WTC11 (cell line): ENCODE results near the gene ELP5. TPM values are rescaled to one million over a fixed set of nuclear protein-coding genes. Genes with fewer than 3 reads are reported as not detected.

ENCODE experiments used
- ATAC-seq: fragments of 200-7000 bp; cut with Tn5 transposase; 2 replicates; pipeline ENCODE4 v1.10.0; 2021; ENCODE audit warnings: mild to moderate bottlenecking, moderate library complexity
- CTCF ChIA-PET: fragments of 300-600 bp; sonication (Branson Sonifier 250); formaldehyde crosslinking; loops from one replicate; lab custom pipeline; 2021; ENCODE audit warnings: antibody characterized with exemption; lab: Charles Lee
- POLR2A ChIA-PET: fragments of 350-600 bp; sonication (Branson Sonifier 250); formaldehyde crosslinking; loops from one replicate; lab custom pipeline; 2021; ENCODE audit warnings: antibody characterized with exemption; lab: Charles Lee
- DNase-seq: peaks from one replicate; pipeline ENCODE4 v3.0.0; 2021; ENCODE audit warnings: low spot score
- H3K27ac Mint-ChIP-seq: 2 replicates; pipeline ENCODE4 v1.8.0; 2021; ENCODE audit warnings: mixed read lengths
- H3K27me3 Mint-ChIP-seq: 2 replicates; pipeline ENCODE4 v1.8.0; 2021; ENCODE audit warnings: low read depth, mild to moderate bottlenecking, moderate library complexity, mixed read lengths
- H3K36me3 Mint-ChIP-seq: 2 replicates; pipeline ENCODE4 v1.8.0; 2021; ENCODE audit warnings: mixed read lengths
- H3K4me1 Mint-ChIP-seq: 2 replicates; pipeline ENCODE4 v1.8.0; 2022; ENCODE audit warnings: mixed read lengths
- H3K4me3 Mint-ChIP-seq: 2 replicates; pipeline ENCODE4 v1.8.0; 2021; ENCODE audit warnings: mild to moderate bottlenecking, moderate library complexity, mixed read lengths
- H3K9me3 Mint-ChIP-seq: 2 replicates; pipeline ENCODE4 v1.8.0; 2021; ENCODE audit warnings: mixed read lengths
- ATF1 ChIP-seq: sonication (generic); formaldehyde crosslinking; IDR thresholded peaks from 2 replicates; pipeline ENCODE4 v1.8.1; 2023; ENCODE audit warnings: mild to moderate bottlenecking, moderate library complexity, missing genetic modification reagents
- ATF3 ChIP-seq: sonication (generic); formaldehyde crosslinking; conservative IDR thresholded peaks from 2 replicates; pipeline ENCODE4 v1.8.1; 2022; ENCODE audit warnings: mild to moderate bottlenecking, missing genetic modification reagents
- CDX4 ChIP-seq: fragments of 250-450 bp; sonication (Bioruptor Pico); IDR thresholded peaks from 2 replicates; pipeline ENCODE4 v1.9.0; 2021; ENCODE audit warnings: moderate library complexity, mild to moderate bottlenecking, inconsistent platforms, borderline replicate concordance
- CREM ChIP-seq: sonication (generic); formaldehyde crosslinking; IDR thresholded peaks from 2 replicates; pipeline ENCODE4 v1.8.1; 2022; ENCODE audit warnings: mild to moderate bottlenecking, missing genetic modification reagents, moderate library complexity
- E2F5 ChIP-seq: sonication (generic); formaldehyde crosslinking; IDR thresholded peaks from 2 replicates; pipeline ENCODE4 v1.8.1; 2022; ENCODE audit warnings: mild to moderate bottlenecking, moderate library complexity, missing genetic modification reagents
- FOXJ3 ChIP-seq: sonication (generic); formaldehyde crosslinking; IDR thresholded peaks from 2 replicates; pipeline ENCODE4 v1.9.0; 2021; ENCODE audit warnings: missing genetic modification reagents, mild to moderate bottlenecking, borderline replicate concordance
- FOXP4 ChIP-seq: sonication (generic); formaldehyde crosslinking; IDR thresholded peaks from 2 replicates; pipeline ENCODE4 v1.8.0; 2022; ENCODE audit warnings: mild to moderate bottlenecking, missing genetic modification reagents
- MXD4 ChIP-seq: fragments of 250-450 bp; sonication (Bioruptor Pico); IDR thresholded peaks from 2 replicates; pipeline ENCODE4 v1.8.0; 2021; ENCODE audit warnings: mild to moderate bottlenecking, moderate library complexity, borderline replicate concordance
- NFYB ChIP-seq: sonication (generic); formaldehyde crosslinking; conservative IDR thresholded peaks from 2 replicates; pipeline ENCODE4 v1.8.0; 2022; ENCODE audit warnings: low read depth, missing genetic modification reagents
- NR3C1 ChIP-seq: sonication (generic); formaldehyde crosslinking; conservative IDR thresholded peaks from 2 replicates; pipeline ENCODE4 v1.8.1; 2023; ENCODE audit warnings: low read depth, mild to moderate bottlenecking, missing genetic modification reagents
- OVOL2 ChIP-seq: fragments of 250-450 bp; sonication (Bioruptor Pico); IDR thresholded peaks from 2 replicates; pipeline ENCODE4 v1.9.0; 2021; ENCODE audit warnings: mild to moderate bottlenecking, borderline replicate concordance
- RELA ChIP-seq: sonication (generic); formaldehyde crosslinking; IDR thresholded peaks from 2 replicates; pipeline ENCODE4 v1.8.1; 2022; ENCODE audit warnings: missing genetic modification reagents, mild to moderate bottlenecking, borderline replicate concordance
- SP1 ChIP-seq: sonication (generic); formaldehyde crosslinking; conservative IDR thresholded peaks from 2 replicates; pipeline ENCODE4 v1.8.1; 2022; ENCODE audit warnings: missing genetic modification reagents
- TEAD4 ChIP-seq: sonication (generic); formaldehyde crosslinking; IDR thresholded peaks from 2 replicates; pipeline ENCODE4 v1.8.0; 2022; ENCODE audit warnings: mild to moderate bottlenecking, missing genetic modification reagents
- ZNF219 ChIP-seq: sonication (generic); formaldehyde crosslinking; IDR thresholded peaks from 2 replicates; pipeline ENCODE4 v1.8.0; 2023; ENCODE audit warnings: missing genetic modification reagents, mild to moderate bottlenecking, borderline replicate concordance
- ZNF232 ChIP-seq: sonication (generic); formaldehyde crosslinking; IDR thresholded peaks from 2 replicates; pipeline ENCODE4 v1.8.0; 2022; ENCODE audit warnings: mild to moderate bottlenecking, missing genetic modification reagents
- ZNF281 ChIP-seq: sonication (generic); formaldehyde crosslinking; IDR thresholded peaks from 2 replicates; pipeline ENCODE4 v1.8.0; 2023; ENCODE audit warnings: mild to moderate bottlenecking, missing genetic modification reagents
- ZNF396 ChIP-seq: fragments of 250-450 bp; sonication (Bioruptor Pico); IDR thresholded peaks from 2 replicates; pipeline ENCODE4 v1.8.0; 2021; ENCODE audit warnings: mild to moderate bottlenecking, moderate library complexity, borderline replicate concordance
- ZNF425 ChIP-seq: fragments of 250-450 bp; sonication (Bioruptor Pico); conservative IDR thresholded peaks from 2 replicates; pipeline ENCODE4 v1.9.0; 2021; ENCODE audit warnings: mild to moderate bottlenecking
- ZNF512 ChIP-seq: sonication (generic); formaldehyde crosslinking; IDR thresholded peaks from 2 replicates; pipeline ENCODE4 v1.8.1; 2022; ENCODE audit warnings: missing genetic modification reagents, borderline replicate concordance
- total RNA-seq: library from RNA; stranded (reverse); gene quantifications from 3 replicates; pipeline ENCODE4 v1.2.3, GENCODE V29; 2021

ELP5 gene
- total RNA-seq, 1 experiment from 2014 or later = 101 TPM

- H3K27me3 Mint-ChIP-seq = peaks cover 4% of the 10 kb centered on the region; the same call in 1 of the 2 replicates
- H3K36me3 Mint-ChIP-seq = no peaks in the 10 kb centered on the region
- POLR2A ChIA-PET = interaction anchor here (0.7 to 1.1 kb wide), 5 partner anchors 14 to 221 kb away, joined by 3 to 6 read pairs (median 3); no protein-coding TSS in a partner anchor
- DNase-seq (peak; percentile 100), ATAC-seq (peak; percentile 77)
- TF ChIP-seq E2F5 (CRISPR knock-in tag) = 0 out of 2 replicates have a peak, but pooled peaks have one; percentile 30
- no peak for TF ChIP-seq MXD4 (CRISPR knock-in tag)
- TF ChIP-seq ZNF281 (CRISPR knock-in tag) = no peak
- TF ChIP-seq NFYB (CRISPR knock-in tag) = peak; percentile 71
- no peak for TF ChIP-seq ZNF425
- TF ChIP-seq OVOL2 = no peak
- TF ChIP-seq CREM (CRISPR knock-in tag) = no peak; the same call in 1 of the 2 replicates
- TF ChIP-seq ATF1 (CRISPR knock-in tag) = no peak
- TF ChIP-seq ZNF396 (CRISPR knock-in tag) = no peak
- no peak for TF ChIP-seq RELA (CRISPR knock-in tag)
- no peak for TF ChIP-seq TEAD4
- peak; percentile 92 for TF ChIP-seq SP1 (CRISPR knock-in tag)
- no peak for TF ChIP-seq FOXP4 (CRISPR knock-in tag)
- no peak for TF ChIP-seq ZNF232 (CRISPR knock-in tag)
- no peak for TF ChIP-seq ZNF512 (CRISPR knock-in tag)
- TF ChIP-seq CDX4 (CRISPR knock-in tag) = no peak
- TF ChIP-seq ATF3 (CRISPR knock-in tag) = no peak
- no peak for TF ChIP-seq NR3C1
- no peak for TF ChIP-seq ZNF219
- no peak for TF ChIP-seq FOXJ3 (CRISPR knock-in tag)
- no peaks in the 10 kb centered on the region for H3K9me3 Mint-ChIP-seq
- peak overlapping the region; percentile 86 for H3K4me3 Mint-ChIP-seq
- peak overlapping the region; percentile 98 for H3K27ac Mint-ChIP-seq
- CTCF ChIA-PET = interaction anchor here (0.6 to 2.9 kb wide), 44 partner anchors 8 to 643 kb away, joined by 3 to 17 read pairs (median 5); partner anchors contain the start of genes ACAP1, ASGR1, CYB5D1 and DVL2
- H3K4me1 Mint-ChIP-seq = peaks cover 61% of the 10 kb centered on the region
Observed at GRCh38 chr17:7214300-7215135, 37.5 kb upstream of the ELP5 start.
